ENCODE results near the gene TRIM46. TPM values are rescaled to one million over a fixed set of nuclear protein-coding genes. Genes with fewer than 3 reads are reported as not detected.

TRIM46 gene
- total and polyA plus RNA-seq, 9 of the 15 experiments (the other 6 are each of a cell fraction or from before 2014, with no cell fraction given) = 0.05 to 0.60 (median 0.16) TPM; not detected in 3

DNA sequence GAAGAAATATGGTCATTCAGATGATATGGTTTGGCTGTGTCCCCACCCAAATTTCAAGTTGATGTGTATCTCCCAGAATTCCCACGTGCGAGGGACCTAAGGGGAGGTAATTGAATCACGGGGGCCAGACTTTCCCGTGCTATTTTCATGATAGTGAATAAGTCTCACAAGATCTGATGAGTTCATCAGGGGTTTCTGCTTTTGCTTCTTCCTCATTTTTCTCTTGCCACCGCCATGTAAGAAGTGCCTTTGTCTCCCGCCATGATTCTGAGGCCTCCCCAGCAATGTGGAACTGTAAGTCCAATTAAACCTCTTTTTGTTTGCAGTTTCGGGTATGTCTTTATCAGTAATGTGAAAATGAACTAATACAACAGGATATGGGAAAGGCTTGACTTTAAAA, 31.9 kb upstream of the TRIM46 start:
- Histone ChIP-seq H4K20me1 (replicated peaks; ENCODE audit: control insufficient read depth, insufficient read depth, low read length) (no peaks in the 10 kb centered on the region), H3K79me2 (ENCODE audit: control insufficient read depth, insufficient read depth, low read length) (peaks cover 34% of the 10 kb centered on the region), H3K36me3 (ENCODE audit: control insufficient read depth, insufficient read depth, low read length) (peaks cover 21% of the 10 kb centered on the region), H3K27me3 (ENCODE audit: control insufficient read depth in 2 of 2, insufficient read depth in 2 of 2, low read length in 2 of 2) (no peaks in the 10 kb centered on the region), H3K4me1 (replicated peaks in 1 of 2; ENCODE audit: control insufficient read depth in 2 of 2, insufficient read depth in 2 of 2, low read length in 2 of 2) (peaks cover 22 to 33% of the 10 kb centered on the region in 2 experiments), H3K9me1 (ENCODE audit: control insufficient read depth, insufficient read depth, low read length) (no peaks in the 10 kb centered on the region), H2AFZ (ENCODE audit: low read depth, low read length) (peak overlapping the region; percentile 29), H3K4me3 (no peak overlapping the region), H3K4me2 (ENCODE audit: insufficient read depth, low read length) (no peak overlapping the region), H3K9me3 (replicated peaks; ENCODE audit: control insufficient read depth, insufficient read depth, low read depth, low read length) (peaks cover 7% of the 10 kb centered on the region; the same call in 1 of the 2 replicates), H3K27ac (ENCODE audit: extremely low read depth, low read depth, low read length) (no peak overlapping the region), H3K9ac (ENCODE audit: insufficient read depth in 1 of 2, low read depth in 2 of 2, low read length in 2 of 2) (no peak overlapping the region)
- intact Hi-C loops (cut with micrococcal nuclease) (loop anchor here (2.0 kb wide), 1 partner anchor 47 kb away; no protein-coding TSS in a partner anchor), in situ Hi-C loops (cut with MboI) (no loop called here)
- no peak for DNase-seq (ENCODE audit: extremely low read depth in 1 of 4, low spot score in 3 of 4)
- TF ChIP-seq MAZ (CRISPR knock-in tag; conservative IDR thresholded peaks at IDR 0.05 in 1 of 2, IDR thresholded peaks at IDR 0.05 in 1 of 2) (no peak), ZFP36 (IDR thresholded peaks at IDR 0.05; ENCODE audit: low read depth, low read length, partially characterized antibody) (peak; percentile 83), ZNF766 (CRISPR knock-in tag; conservative IDR thresholded peaks at IDR 0.05) (peak; percentile 88), CBX3 (IDR thresholded peaks at IDR 0.05; ENCODE audit: borderline replicate concordance in 1 of 2, low read length in 2 of 2) (peak in 1 of 2 experiments; percentile 46; a peak in 1 of 3 replicates), TRIM24 (IDR thresholded peaks at IDR 0.05) (peak; percentile 41 to 65; a peak in 2 of 4 replicates), ZNF586 (CRISPR knock-in tag; conservative IDR thresholded peaks at IDR 0.05) (no peak)
- TF ChIP-seq, protein P1, sequence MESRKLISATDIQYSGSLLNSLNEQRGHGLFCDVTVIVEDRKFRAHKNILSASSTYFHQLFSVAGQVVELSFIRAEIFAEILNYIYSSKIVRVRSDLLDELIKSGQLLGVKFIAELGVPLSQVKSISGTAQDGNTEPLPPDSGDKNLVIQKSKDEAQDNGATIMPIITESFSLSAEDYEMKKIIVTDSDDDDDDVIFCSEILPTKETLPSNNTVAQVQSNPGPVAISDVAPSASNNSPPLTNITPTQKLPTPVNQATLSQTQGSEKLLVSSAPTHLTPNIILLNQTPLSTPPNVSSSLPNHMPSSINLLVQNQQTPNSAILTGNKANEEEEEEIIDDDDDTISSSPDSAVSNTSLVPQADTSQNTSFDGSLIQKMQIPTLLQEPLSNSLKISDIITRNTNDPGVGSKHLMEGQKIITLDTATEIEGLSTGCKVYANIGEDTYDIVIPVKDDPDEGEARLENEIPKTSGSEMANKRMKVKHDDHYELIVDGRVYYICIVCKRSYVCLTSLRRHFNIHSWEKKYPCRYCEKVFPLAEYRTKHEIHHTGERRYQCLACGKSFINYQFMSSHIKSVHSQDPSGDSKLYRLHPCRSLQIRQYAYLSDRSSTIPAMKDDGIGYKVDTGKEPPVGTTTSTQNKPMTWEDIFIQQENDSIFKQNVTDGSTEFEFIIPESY (CRISPR knock-in tag; IDR thresholded peaks at IDR 0.05) = peak; percentile 65
- no TSS peak for BruUV-seq (replicated peaks)
- 48% methylated on average over 7 of the region's 7 CpGs for WGBS (ENCODE audit: insufficient coverage, low coverage, missing lambda C conversion rate)
- ChIA-PET POLR2A (interaction anchor here (0.9 kb wide), 1 partner anchor 26 kb away, joined by 3 read pairs; no protein-coding TSS in a partner anchor), CTCF (ENCODE audit: low intra/inter-chr PET ratio) (no interaction called here)
- ATAC-seq = no peak
- FAIRE-seq = no peak
